C4-2B (cell line): ENCODE measurements around the gene EPB41L5.

ENCODE experiments used
- CTCF ChIP-seq: fragments of 450-650 bp; conservative IDR thresholded peaks from 2 replicates; pipeline ENCODE4 v1.5.1; 2017; ENCODE audit warnings: mild to moderate bottlenecking
- ZFX ChIP-seq: fragments of 450-650 bp; IDR thresholded peaks from 2 replicates; pipeline ENCODE4 v1.6.1; 2017

GRCh38 chr2:120128216-120128615, 115.3 kb downstream of the EPB41L5 start:
- TF ChIP-seq CTCF: no peak
- TF ChIP-seq ZFX: no peak
